ENCODE measurements around the gene GNG3.
"Not testable (repeated sequence)": the region's sequence is repeated elsewhere in the genome, so short reads cannot be mapped to it uniquely, and the experiment has no call there.

Gene GNG3

DNA sequence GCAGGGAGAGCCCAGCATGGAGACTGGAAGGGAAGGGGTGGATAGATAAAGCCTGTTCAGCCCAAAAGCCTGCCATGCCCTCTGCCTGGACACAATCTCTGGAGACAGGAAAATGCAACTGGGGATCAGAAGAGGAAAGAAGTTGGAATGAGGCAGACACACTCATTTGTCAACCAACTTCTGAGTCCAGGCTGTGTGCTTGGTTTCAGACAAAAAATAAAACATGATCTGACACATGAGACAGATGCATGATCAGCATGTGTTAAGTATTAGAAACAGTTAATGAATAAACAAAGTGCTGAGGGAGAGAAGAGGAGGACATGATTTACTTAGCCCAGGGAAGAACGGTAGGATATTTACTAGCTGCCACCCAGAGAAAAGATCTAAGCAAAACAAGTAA lies 19.0 kb upstream of the GNG3 start:
- H3K4me3 ChIP-seq (replicated peaks; ENCODE audit: low read depth, low read length), result no peak overlapping the region
- TF ChIP-seq, protein P1, sequence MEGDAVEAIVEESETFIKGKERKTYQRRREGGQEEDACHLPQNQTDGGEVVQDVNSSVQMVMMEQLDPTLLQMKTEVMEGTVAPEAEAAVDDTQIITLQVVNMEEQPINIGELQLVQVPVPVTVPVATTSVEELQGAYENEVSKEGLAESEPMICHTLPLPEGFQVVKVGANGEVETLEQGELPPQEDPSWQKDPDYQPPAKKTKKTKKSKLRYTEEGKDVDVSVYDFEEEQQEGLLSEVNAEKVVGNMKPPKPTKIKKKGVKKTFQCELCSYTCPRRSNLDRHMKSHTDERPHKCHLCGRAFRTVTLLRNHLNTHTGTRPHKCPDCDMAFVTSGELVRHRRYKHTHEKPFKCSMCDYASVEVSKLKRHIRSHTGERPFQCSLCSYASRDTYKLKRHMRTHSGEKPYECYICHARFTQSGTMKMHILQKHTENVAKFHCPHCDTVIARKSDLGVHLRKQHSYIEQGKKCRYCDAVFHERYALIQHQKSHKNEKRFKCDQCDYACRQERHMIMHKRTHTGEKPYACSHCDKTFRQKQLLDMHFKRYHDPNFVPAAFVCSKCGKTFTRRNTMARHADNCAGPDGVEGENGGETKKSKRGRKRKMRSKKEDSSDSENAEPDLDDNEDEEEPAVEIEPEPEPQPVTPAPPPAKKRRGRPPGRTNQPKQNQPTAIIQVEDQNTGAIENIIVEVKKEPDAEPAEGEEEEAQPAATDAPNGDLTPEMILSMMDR (IDR thresholded peaks at IDR 0.05; ENCODE audit: low read length, missing control alignments), result no peak
- DNase-seq (ENCODE audit: low read depth), result no peak

DNA sequence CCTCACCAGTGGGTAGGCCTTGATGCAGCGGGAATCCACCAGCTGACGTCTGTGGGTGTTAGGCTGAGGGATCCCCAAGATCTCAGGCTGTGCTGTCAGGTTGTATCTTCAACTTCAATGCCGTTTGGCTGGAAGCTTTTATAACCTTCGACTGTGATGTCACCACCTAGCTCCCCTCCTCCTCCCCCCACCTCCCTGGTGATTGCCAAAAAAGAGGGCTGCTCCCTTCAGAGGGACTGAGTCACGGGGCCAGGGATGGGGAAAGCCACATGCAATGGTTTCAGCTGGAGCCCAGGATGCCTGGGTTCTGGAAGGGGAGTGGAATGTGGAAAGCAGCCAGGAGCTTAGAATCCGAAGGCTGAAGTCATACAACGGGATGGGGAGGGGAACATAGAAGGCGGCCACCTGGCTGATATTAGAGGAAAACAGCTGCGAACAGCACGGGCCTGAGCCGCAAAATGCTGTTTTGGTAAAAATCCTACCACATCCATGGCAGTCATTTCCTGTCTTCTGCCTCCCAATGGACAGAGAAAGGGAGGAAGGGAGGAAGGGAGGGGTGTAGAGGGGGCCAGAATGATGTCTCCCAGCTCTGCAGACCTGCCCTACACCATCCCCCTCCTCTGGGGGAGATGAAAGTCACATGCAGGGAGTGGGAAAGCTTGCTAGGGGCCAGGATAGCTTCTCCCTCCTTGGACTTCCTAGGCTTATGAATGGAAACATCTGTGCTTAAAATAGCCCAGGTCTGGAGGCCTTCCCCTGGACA lies 17.9 kb upstream of the GNG3 start, which contains the start of gene LRRN4CL:
Gene LRRN4CL, minus strand, starts transcription at position 110 of the 763 bp plus-strand sequence. CDS start 1,022 bp downstream, outside the sequence.
- H3K4me3 ChIP-seq (replicated peaks; ENCODE audit: low read depth, low read length), result peak within 1 kb of the TSS; percentile 2
- TF ChIP-seq, protein P1 (IDR thresholded peaks at IDR 0.05; ENCODE audit: low read length, missing control alignments), result no peak
- peak; percentile 83 for DNase-seq (ENCODE audit: low read depth)

DNA sequence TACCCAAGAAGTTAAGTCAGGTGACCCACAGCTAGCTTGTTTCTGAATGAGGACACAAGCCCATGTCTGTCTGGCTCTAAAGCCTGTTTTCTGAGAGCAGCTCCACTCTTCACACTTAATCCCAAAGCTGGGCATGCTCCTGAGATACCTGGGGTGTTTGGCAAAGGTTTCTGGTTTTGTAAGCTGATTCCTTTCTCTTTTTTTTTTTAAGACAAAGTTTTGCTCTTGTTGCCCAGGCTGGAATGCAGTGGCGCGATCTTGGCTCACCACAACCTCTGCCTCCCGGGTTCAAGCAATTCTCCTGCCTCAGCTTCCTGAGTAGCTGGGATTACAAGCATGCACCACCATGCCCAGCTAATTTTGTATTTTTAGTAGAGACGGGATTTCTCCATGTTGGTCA lies 13.9 kb upstream of the GNG3 start:
- not testable (repeated sequence) for DNase-seq (ENCODE audit: low read depth); H3K4me3 ChIP-seq (replicated peaks; ENCODE audit: low read depth, low read length)

DNA sequence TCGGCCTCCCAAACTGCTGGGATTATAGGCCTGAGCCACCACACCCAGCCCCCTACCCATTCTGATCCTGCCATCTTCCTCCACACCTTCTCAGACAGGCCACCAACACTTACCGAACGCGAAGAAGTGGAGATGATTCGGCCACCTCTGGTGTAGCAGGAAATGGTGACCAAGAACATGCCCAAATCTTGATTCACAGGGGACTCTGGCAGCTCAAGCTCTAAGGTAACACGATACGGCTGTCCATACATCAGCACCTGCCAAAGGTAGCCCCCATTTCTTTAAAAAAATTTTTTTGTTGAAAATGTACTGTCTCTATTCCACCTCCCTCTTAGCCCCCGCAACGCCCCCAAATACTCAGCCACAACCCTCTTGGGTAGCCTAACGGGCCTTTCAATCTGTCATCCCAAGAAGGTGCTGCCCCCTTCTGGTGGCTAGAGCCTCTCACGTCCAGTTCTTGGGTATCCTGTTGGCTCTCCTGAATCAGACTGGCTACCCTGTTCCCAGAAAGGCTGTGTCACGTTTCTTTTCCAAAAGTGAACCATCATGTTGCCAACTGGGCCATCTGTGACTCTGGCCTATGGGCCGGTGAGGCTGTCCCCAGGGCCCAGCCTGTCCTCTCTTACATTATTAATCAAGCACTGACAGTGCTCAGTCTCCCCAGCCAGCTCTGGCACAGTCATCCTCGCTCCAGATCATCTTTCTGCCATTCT lies 12.9 kb upstream of the GNG3 start:
- peak; percentile 90 for DNase-seq (ENCODE audit: low read depth)
- TF ChIP-seq, protein P1 (IDR thresholded peaks at IDR 0.05; ENCODE audit: low read length, missing control alignments), result peak; percentile 87
- no peak overlapping the region for H3K4me3 ChIP-seq (replicated peaks; ENCODE audit: low read depth, low read length)

DNA sequence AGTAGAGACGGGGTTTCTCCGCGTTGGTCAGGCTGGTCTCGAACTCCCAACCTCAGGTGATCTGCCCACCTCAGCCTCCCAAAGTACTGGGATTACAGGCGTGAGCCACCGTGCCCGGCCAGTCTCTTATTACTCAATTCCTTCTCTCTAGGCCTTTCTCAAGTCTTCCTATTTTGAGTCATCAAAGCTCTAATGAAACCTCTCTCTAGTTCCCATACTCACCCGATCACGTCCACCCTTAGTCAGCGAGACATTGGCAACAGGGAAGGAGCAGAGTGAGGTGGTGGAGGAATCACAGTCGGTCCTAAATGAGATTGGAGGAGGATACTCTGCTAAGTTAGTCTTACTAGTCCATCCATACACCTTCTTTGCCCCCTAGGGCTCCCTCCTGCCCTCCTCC lies 5.2 kb upstream of the GNG3 start:
- DNase-seq (ENCODE audit: low read depth), result no peak
- TF ChIP-seq, protein P1 (IDR thresholded peaks at IDR 0.05; ENCODE audit: low read length, missing control alignments), result no peak

DNA sequence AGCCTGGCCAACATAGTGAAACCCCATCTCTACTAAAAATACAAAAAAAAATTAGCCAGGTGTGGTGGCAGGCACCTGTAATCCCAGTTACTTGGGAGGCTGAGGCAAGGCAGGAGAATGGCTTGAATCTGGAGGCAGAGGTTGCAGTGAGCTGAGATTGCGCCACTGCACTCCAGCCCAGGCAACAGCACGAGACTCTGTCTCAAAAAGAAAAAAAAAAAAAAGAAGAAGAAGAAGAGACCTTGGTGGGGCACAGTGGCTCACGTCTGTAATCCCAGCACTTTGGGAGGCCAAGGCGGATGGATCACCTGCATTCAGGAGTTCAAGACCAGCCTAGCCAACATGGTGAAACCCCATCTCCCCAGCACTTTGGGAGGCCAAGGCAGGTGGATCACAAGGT lies 3.6 kb upstream of the GNG3 start:
- H3K4me3 ChIP-seq (replicated peaks; ENCODE audit: low read depth, low read length); DNase-seq (ENCODE audit: low read depth): not testable (repeated sequence)

More for the DNA sequence above, 5.2 kb upstream of the GNG3 start:
- no peak overlapping the region for H3K4me3 ChIP-seq (replicated peaks; ENCODE audit: low read depth, low read length)

DNA sequence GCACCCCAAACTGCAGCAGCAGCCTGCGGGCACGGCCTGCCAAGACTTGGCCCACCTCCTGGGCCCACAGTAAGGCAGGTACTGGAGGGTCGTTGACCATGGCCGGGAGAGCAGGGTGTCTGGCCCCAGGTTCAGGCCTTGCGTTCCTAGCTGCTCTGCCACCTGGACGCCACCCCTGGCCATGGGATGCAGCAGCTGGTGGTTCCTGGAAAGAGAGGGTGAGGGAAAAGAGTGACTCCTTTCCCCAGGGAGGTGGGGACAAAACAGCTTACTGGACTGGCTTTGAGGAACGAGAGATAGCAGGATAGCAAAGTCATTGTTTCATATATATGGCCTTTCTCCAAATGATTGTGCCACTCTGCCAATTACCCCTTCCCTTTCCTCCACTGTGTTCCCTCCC lies 2.1 kb upstream of the GNG3 start:
- H3K4me3 ChIP-seq (replicated peaks; ENCODE audit: low read depth, low read length), result peak overlapping the region; percentile 62
- TF ChIP-seq, protein P1 (IDR thresholded peaks at IDR 0.05; ENCODE audit: low read length, missing control alignments), result no peak
- no peak for DNase-seq (ENCODE audit: low read depth)

Measured in fibroblast of pulmonary artery (primary cell).